ENCODE results near the gene ENOSF1.

Gene ENOSF1

GRCh38 chr18:676069-676468 lies 36.4 kb downstream of the ENOSF1 start:
- H3K9me3 ChIP-seq (ENCODE audit: severe bottlenecking) = no peaks in the 10 kb centered on the region
- H3K4me3 ChIP-seq (ENCODE audit: low read depth, low read length) = no peak overlapping the region
- no peak for TF ChIP-seq CTCF (IDR thresholded peaks at IDR 0.05; ENCODE audit: low read depth, low read length)
- no peak overlapping the region for H3K27ac ChIP-seq
- no peak for DNase-seq
- peaks cover 63% of the 10 kb centered on the region for H3K36me3 ChIP-seq
- no peaks in the 10 kb centered on the region for H3K27me3 ChIP-seq (ENCODE audit: insufficient read depth, low read depth, severe bottlenecking)

GRCh38 chr18:675307-675706 lies 37.1 kb downstream of the ENOSF1 start:
- no peak overlapping the region for H3K27ac ChIP-seq
- no peaks in the 10 kb centered on the region for H3K9me3 ChIP-seq (ENCODE audit: severe bottlenecking)
- DNase-seq = no peak
- peaks cover 71% of the 10 kb centered on the region for H3K36me3 ChIP-seq
- H3K27me3 ChIP-seq (ENCODE audit: insufficient read depth, low read depth, severe bottlenecking) = no peaks in the 10 kb centered on the region
- no peak overlapping the region for H3K4me3 ChIP-seq (ENCODE audit: low read depth, low read length)
- no peak for TF ChIP-seq CTCF (IDR thresholded peaks at IDR 0.05; ENCODE audit: low read depth, low read length)

- Histone ChIP-seq H3K4me3 (ENCODE audit: low read depth, low read length) (no peak overlapping the region), H3K27ac (no peak overlapping the region), H3K9me3 (ENCODE audit: severe bottlenecking) (no peaks in the 10 kb centered on the region), H3K36me3 (peaks cover 86% of the 10 kb centered on the region), H3K27me3 (ENCODE audit: insufficient read depth, low read depth, severe bottlenecking) (no peaks in the 10 kb centered on the region)
- no peak for DNase-seq
- no peak for TF ChIP-seq CTCF (IDR thresholded peaks at IDR 0.05; ENCODE audit: low read depth, low read length)
Observed at GRCh38 chr18:673769-674168, 38.7 kb downstream of the ENOSF1 start.

- Histone ChIP-seq H3K27me3 (ENCODE audit: insufficient read depth, low read depth, severe bottlenecking) (no peaks in the 10 kb centered on the region), H3K36me3 (peaks cover 90% of the 10 kb centered on the region)
- TF ChIP-seq CTCF (IDR thresholded peaks at IDR 0.05; ENCODE audit: low read depth, low read length) = no peak
Observed at GRCh38 chr18:673317-673716, 39.1 kb downstream of the ENOSF1 start.

GRCh38 chr18:671405-671804 lies 41.0 kb downstream of the ENOSF1 start:
- H3K27ac ChIP-seq = no peak overlapping the region
- no peaks in the 10 kb centered on the region for H3K27me3 ChIP-seq (ENCODE audit: insufficient read depth, low read depth, severe bottlenecking)
- TF ChIP-seq CTCF (IDR thresholded peaks at IDR 0.05; ENCODE audit: low read depth, low read length) = no peak
- H3K9me3 ChIP-seq (ENCODE audit: severe bottlenecking) = no peaks in the 10 kb centered on the region
- DNase-seq = no peak
- H3K4me3 ChIP-seq (ENCODE audit: low read depth, low read length) = no peak overlapping the region
- H3K36me3 ChIP-seq = peaks cover 92% of the 10 kb centered on the region

More at GRCh38 chr18:673317-673716, 39.1 kb downstream of the ENOSF1 start:
- Histone ChIP-seq H3K27ac (no peak overlapping the region), H3K9me3 (ENCODE audit: severe bottlenecking) (no peaks in the 10 kb centered on the region), H3K4me3 (ENCODE audit: low read depth, low read length) (no peak overlapping the region)
- DNase-seq = no peak

GRCh38 chr18:670522-670921 lies 41.9 kb downstream of the ENOSF1 start:
- Histone ChIP-seq H3K27me3 (ENCODE audit: insufficient read depth, low read depth, severe bottlenecking) (no peaks in the 10 kb centered on the region), H3K27ac (no peak overlapping the region), H3K36me3 (peaks cover 92% of the 10 kb centered on the region), H3K4me3 (ENCODE audit: low read depth, low read length) (no peak overlapping the region), H3K9me3 (ENCODE audit: severe bottlenecking) (no peaks in the 10 kb centered on the region)
- DNase-seq = no peak
- no peak for TF ChIP-seq CTCF (IDR thresholded peaks at IDR 0.05; ENCODE audit: low read depth, low read length)
